Fibroblast of lung (primary cell): ENCODE data around the gene CFAP100. TPM values are rescaled to one million over a fixed set of nuclear protein-coding genes. Genes with fewer than 3 reads are reported as not detected.

Source experiments
- DNase-seq, 2 donors: peaks; one replicate each; pipeline versions ENCODE4 v3.0.0 to v3.0.0-alpha.2; 2010; ENCODE audit warnings: low read depth in 2 of 2
- H2AFZ ChIP-seq: 2 replicates; pipeline ENCODE4 v1.5.1; 2012; ENCODE audit warnings: low read length, control low read depth, inconsistent platforms
- H3K27ac ChIP-seq: 2 replicates; pipeline ENCODE4 v1.5.1; 2011; ENCODE audit warnings: low read length, control low read depth; ENCODE audit not compliant: insufficient read depth
- H3K27me3 ChIP-seq: 2 replicates; pipeline ENCODE4 v1.5.1; 2011; ENCODE audit warnings: mild to moderate bottlenecking, low read length; ENCODE audit not compliant: control insufficient read depth, insufficient read depth
- H3K36me3 ChIP-seq: 2 replicates; pipeline ENCODE4 v1.5.1; 2011; ENCODE audit warnings: low read length; ENCODE audit not compliant: control insufficient read depth, insufficient read depth
- H3K4me1 ChIP-seq: 2 replicates; pipeline ENCODE4 v1.5.1; 2011; ENCODE audit warnings: low read length; ENCODE audit not compliant: control insufficient read depth, insufficient read depth; ENCODE audit errors: extremely low read depth
- H3K4me2 ChIP-seq: 2 replicates; pipeline ENCODE4 v1.5.1; 2011; ENCODE audit warnings: low read length, control low read depth; ENCODE audit not compliant: insufficient read depth; ENCODE audit errors: extremely low read depth
- H3K4me3 ChIP-seq, 4 experiments: fragments of 200-600 bp in 1 of 4; sonication (generic) in 1 of 4; replicated peaks in 1 of 4; 2 replicates each; pipeline ENCODE4 v1.5.1; 2011 to 2016; ENCODE audit warnings: low read length in 4 of 4, low read depth in 3 of 4, mild to moderate bottlenecking in 3 of 4, control low read depth in 2 of 4, inconsistent platforms in 1 of 4, mixed read lengths in 1 of 4; ENCODE audit not compliant: insufficient read depth in 1 of 4; ENCODE audit errors: control extremely low read depth in 1 of 4
- H3K79me2 ChIP-seq: 2 replicates; pipeline ENCODE4 v1.5.1; 2012; ENCODE audit warnings: mild to moderate bottlenecking, low read length, inconsistent platforms; ENCODE audit not compliant: control insufficient read depth, insufficient read depth
- H3K9ac ChIP-seq: 2 replicates; pipeline ENCODE4 v1.5.1; 2011; ENCODE audit warnings: mild to moderate bottlenecking, low read length, control low read depth; ENCODE audit not compliant: insufficient read depth
- H3K9me3 ChIP-seq: 2 replicates; pipeline ENCODE4 v1.5.1; 2012; ENCODE audit warnings: low read depth, low read length; ENCODE audit not compliant: control insufficient read depth, insufficient read depth
- H4K20me1 ChIP-seq: 2 replicates; pipeline ENCODE4 v1.5.1; 2011; ENCODE audit warnings: low read length; ENCODE audit not compliant: control insufficient read depth, insufficient read depth; ENCODE audit errors: extremely low read depth
- EZH2 ChIP-seq: IDR thresholded peaks from 2 replicates; pipeline ENCODE4 v1.5.1; 2012; ENCODE audit warnings: low read length, control low read depth, mild to moderate bottlenecking; ENCODE audit errors: missing control alignments
- polyA plus RNA-seq, 2 donors: library from polyadenylated mRNA; depleted of rRNA in 1 of 2; stranded (reverse) in 1 of 2; unstranded in 1 of 2; fragments of >200 nt; gene quantifications; 2 replicates each; pipeline ENCODE4 v1.2.1, GENCODE V29; 2011 to 2012; ENCODE audit warnings: missing spikeins in 1 of 2
- total RNA-seq: library from RNA; depleted of rRNA; stranded (reverse); fragments of >200 nt; gene quantifications from 2 replicates; pipeline ENCODE4 v1.2.1, GENCODE V29; 2014
- TF ChIP-seq, protein P1 (sequence below), 2 donors: IDR thresholded peaks in 1 of 2; conservative IDR thresholded peaks in 1 of 2; 1 replicate in 1 of 2; 2 replicates in 1 of 2; pipeline ENCODE4 v1.5.1; 2011 to 2012; ENCODE audit warnings: low read length in 2 of 2, control low read depth in 1 of 2, inconsistent platforms in 1 of 2, low read depth in 1 of 2, mild to moderate bottlenecking in 1 of 2

The CFAP100 gene
- total and polyA plus RNA-seq, 2 donors (not counting 1 experiment from before 2014, with no cell fraction given), result not detected

GRCh38 chr3:126353694-126354321 is 40.9 kb upstream of the CFAP100 start:
- no peaks in the 10 kb centered on the region for H4K20me1 ChIP-seq
- H3K4me1 ChIP-seq, result peaks cover 6% of the 10 kb centered on the region
- H3K36me3 ChIP-seq, result no peaks in the 10 kb centered on the region
- H3K27me3 ChIP-seq, result peaks cover 7% of the 10 kb centered on the region
- no peaks in the 10 kb centered on the region for H3K9me3 ChIP-seq
- H3K9ac ChIP-seq, result no peak overlapping the region
- no peak for DNase-seq
- H3K79me2 ChIP-seq, result no peaks in the 10 kb centered on the region
- H3K27ac ChIP-seq, result no peak overlapping the region
- H2AFZ ChIP-seq, result no peak overlapping the region
- H3K4me2 ChIP-seq, result no peak overlapping the region
- H3K4me3 ChIP-seq, result no peak overlapping the region
- no peak for TF ChIP-seq EZH2
- TF ChIP-seq, protein P1, sequence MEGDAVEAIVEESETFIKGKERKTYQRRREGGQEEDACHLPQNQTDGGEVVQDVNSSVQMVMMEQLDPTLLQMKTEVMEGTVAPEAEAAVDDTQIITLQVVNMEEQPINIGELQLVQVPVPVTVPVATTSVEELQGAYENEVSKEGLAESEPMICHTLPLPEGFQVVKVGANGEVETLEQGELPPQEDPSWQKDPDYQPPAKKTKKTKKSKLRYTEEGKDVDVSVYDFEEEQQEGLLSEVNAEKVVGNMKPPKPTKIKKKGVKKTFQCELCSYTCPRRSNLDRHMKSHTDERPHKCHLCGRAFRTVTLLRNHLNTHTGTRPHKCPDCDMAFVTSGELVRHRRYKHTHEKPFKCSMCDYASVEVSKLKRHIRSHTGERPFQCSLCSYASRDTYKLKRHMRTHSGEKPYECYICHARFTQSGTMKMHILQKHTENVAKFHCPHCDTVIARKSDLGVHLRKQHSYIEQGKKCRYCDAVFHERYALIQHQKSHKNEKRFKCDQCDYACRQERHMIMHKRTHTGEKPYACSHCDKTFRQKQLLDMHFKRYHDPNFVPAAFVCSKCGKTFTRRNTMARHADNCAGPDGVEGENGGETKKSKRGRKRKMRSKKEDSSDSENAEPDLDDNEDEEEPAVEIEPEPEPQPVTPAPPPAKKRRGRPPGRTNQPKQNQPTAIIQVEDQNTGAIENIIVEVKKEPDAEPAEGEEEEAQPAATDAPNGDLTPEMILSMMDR (conservative IDR thresholded peaks at IDR 0.05 in 1 of 2, IDR thresholded peaks at IDR 0.05 in 1 of 2; ENCODE audit: low read depth in 1 of 2, low read length in 2 of 2), result no peak

- no peak overlapping the region for H3K4me2 ChIP-seq
- no peak overlapping the region for H3K4me3 ChIP-seq
- no peaks in the 10 kb centered on the region for H3K9me3 ChIP-seq
- no peaks in the 10 kb centered on the region for H4K20me1 ChIP-seq
- H3K27ac ChIP-seq, result no peak overlapping the region
- H3K9ac ChIP-seq, result no peak overlapping the region
- H2AFZ ChIP-seq, result no peak overlapping the region
- H3K79me2 ChIP-seq, result no peaks in the 10 kb centered on the region
- H3K4me1 ChIP-seq, result peaks cover 6% of the 10 kb centered on the region
- TF ChIP-seq, protein P1 (conservative IDR thresholded peaks at IDR 0.05 in 1 of 2, IDR thresholded peaks at IDR 0.05 in 1 of 2; ENCODE audit: low read depth in 1 of 2, low read length in 2 of 2), result no peak
- TF ChIP-seq EZH2, result no peak
- no peak for DNase-seq
- no peaks in the 10 kb centered on the region for H3K36me3 ChIP-seq
- peaks cover 10% of the 10 kb centered on the region for H3K27me3 ChIP-seq
These were observed 39.9 kb upstream of the CFAP100 start for GRCh38 chr3:126354776-126355175.

DNA sequence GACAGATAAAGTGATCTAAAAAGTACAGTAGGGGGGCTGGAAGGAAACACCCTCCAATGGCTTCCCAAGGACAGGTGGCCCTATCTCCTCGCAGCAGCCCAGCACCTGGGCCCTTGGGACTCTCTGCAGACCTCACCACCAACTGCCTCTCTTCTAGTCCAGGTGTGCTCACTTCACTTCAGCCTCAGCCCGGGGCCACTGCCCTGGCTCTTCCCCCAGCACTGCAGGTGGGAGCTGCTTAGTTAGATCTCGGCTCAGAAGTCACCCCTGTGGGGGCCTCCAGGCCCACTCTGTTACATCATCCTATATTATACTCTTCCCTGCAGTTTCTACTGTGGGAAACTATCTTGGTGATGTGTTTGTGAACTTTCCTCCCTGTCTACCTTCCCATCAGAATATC is 39.5 kb upstream of the CFAP100 start:
- Histone ChIP-seq H3K9ac (no peak overlapping the region), H3K4me2 (no peak overlapping the region), H4K20me1 (no peaks in the 10 kb centered on the region), H3K4me1 (peaks cover 6% of the 10 kb centered on the region), H3K36me3 (no peaks in the 10 kb centered on the region), H3K79me2 (no peaks in the 10 kb centered on the region), H3K9me3 (no peaks in the 10 kb centered on the region), H3K27ac (no peak overlapping the region), H2AFZ (no peak overlapping the region), H3K27me3 (peaks cover 14% of the 10 kb centered on the region), H3K4me3 (peak overlapping the region in 1 of 4 experiments; percentile 22)
- DNase-seq, result no peak
- TF ChIP-seq, protein P1 (conservative IDR thresholded peaks at IDR 0.05 in 1 of 2, IDR thresholded peaks at IDR 0.05 in 1 of 2; ENCODE audit: low read depth in 1 of 2, low read length in 2 of 2), result no peak
- no peak for TF ChIP-seq EZH2
